ENCODE data around the gene MFSD12. TPM values are rescaled to one million over a fixed set of nuclear protein-coding genes. Genes with fewer than 3 reads are reported as not detected.

The MFSD12 gene
- 346 and 438 TPM in 2 replicates for total RNA-seq (2014; rRNA removed; shearing (Covaris generic))

GRCh38 chr19:3557461-3558248 lies at the start of gene MFSD12:
Gene MFSD12 (minus strand): TSS chr19:3557586. CDS start chr19:3557403, 183 bp downstream.

GRCh38 chr19:3606690-3607289 lies 49.4 kb upstream of the MFSD12 start, which contains the start of gene TBXA2R:
Gene TBXA2R (minus strand): TSS chr19:3606875. CDS start chr19:3600634, 6,241 bp downstream.

GRCh38 chr19:3585301-3586126 lies 28.1 kb upstream of the MFSD12 start, which contains the start of gene GIPC3:
Gene GIPC3 (plus strand): TSS chr19:3585478. CDS start chr19:3585598, 120 bp downstream.

GRCh38 chr19:3572855-3573161 lies 15.4 kb upstream of the MFSD12 start, which contains the start of gene HMG20B:
Gene HMG20B (plus strand): TSS chr19:3572944. CDS start chr19:3573310, 366 bp downstream.

GRCh38 chr19:3538965-3539755 lies 18.2 kb downstream of the MFSD12 start, which contains the start of gene TEKTIP1:
Gene TEKTIP1 (plus strand): TSS chr19:3539174. CDS start chr19:3539178, 4 bp downstream.

GRCh38 chr19:3505598-3506383 lies 51.6 kb downstream of the MFSD12 start, which contains the start of gene FZR1:
Gene FZR1 (plus strand): TSS chr19:3506311. CDS start chr19:3522990, 16,679 bp downstream.

GRCh38 chr19:3500429-3501101 lies 56.8 kb downstream of the MFSD12 start, which contains the start of gene DOHH:
Gene DOHH (minus strand): TSS chr19:3500674. CDS start chr19:3496814, 3,860 bp downstream.

Small RNA genes lying within 50 kb of the gene (small RNA-seq; reads per million reads assigned to genes)
- gene AC005786.1 (not detected), gene RF00212 (not detected)

Other genes with a start within 250 kb of the MFSD12 start
- 29.2 and 39.6 TPM in 2 replicates for gene NFIC, start 191.0 kb downstream of the MFSD12 start, total RNA-seq (2014; rRNA removed; shearing (Covaris generic))
- not detected in 2 replicates for gene SMIM24, start 77.1 kb downstream of the MFSD12 start, total RNA-seq (2014; rRNA removed; shearing (Covaris generic))
- not detected in 2 replicates for gene SMIM44, start 74.1 kb downstream of the MFSD12 start, total RNA-seq (2014; rRNA removed; shearing (Covaris generic))
- gene DOHH, start 56.9 kb downstream of the MFSD12 start, total RNA-seq (2014; rRNA removed; shearing (Covaris generic)): 28.7 and 36.4 TPM in 2 replicates
- gene FZR1, start 51.3 kb downstream of the MFSD12 start, total RNA-seq (2014; rRNA removed; shearing (Covaris generic)): 37.2 and 41.3 TPM in 2 replicates
- gene TEKTIP1, start 18.4 kb downstream of the MFSD12 start, total RNA-seq (2014; rRNA removed; shearing (Covaris generic)): not detected in 2 replicates
- gene HMG20B, start 15.4 kb upstream of the MFSD12 start, total RNA-seq (2014; rRNA removed; shearing (Covaris generic)): 260 and 301 TPM in 2 replicates
- not detected in 2 replicates for gene GIPC3, start 27.9 kb upstream of the MFSD12 start, total RNA-seq (2014; rRNA removed; shearing (Covaris generic))
- 0.32 and 0.87 TPM in 2 replicates for gene TBXA2R, start 49.3 kb upstream of the MFSD12 start, total RNA-seq (2014; rRNA removed; shearing (Covaris generic))
- gene CACTIN, start 69.2 kb upstream of the MFSD12 start, total RNA-seq (2014; rRNA removed; shearing (Covaris generic)): 26.7 and 39.1 TPM in 2 replicates
- gene PIP5K1C, start 142.9 kb upstream of the MFSD12 start, total RNA-seq (2014; rRNA removed; shearing (Covaris generic)): 9.5 and 11.2 TPM in 2 replicates
- gene TJP3, start 150.8 kb upstream of the MFSD12 start, total RNA-seq (2014; rRNA removed; shearing (Covaris generic)): 0.03 TPM in 1 of 2 replicates, not detected in the other
- 16.6 and 26.4 TPM in 2 replicates for gene APBA3, start 204.1 kb upstream of the MFSD12 start, total RNA-seq (2014; rRNA removed; shearing (Covaris generic))
- 135 and 152 TPM in 2 replicates for gene MRPL54, start 205.1 kb upstream of the MFSD12 start, total RNA-seq (2014; rRNA removed; shearing (Covaris generic))
- gene RAX2, start 214.6 kb upstream of the MFSD12 start, total RNA-seq (2014; rRNA removed; shearing (Covaris generic)): not detected in 2 replicates
- gene MATK, start 228.8 kb upstream of the MFSD12 start, total RNA-seq (2014; rRNA removed; shearing (Covaris generic)): not detected in 2 replicates

Data from A375 (cell line).